Ishikawa (cell line): Measurements from ENCODE around the gene GDAP1L1.

ENCODE experiments used
- CEBPB ChIP-seq: IDR thresholded peaks from 2 replicates; pipeline ENCODE4 v1.6.1; 2012
- CREB1 ChIP-seq: IDR thresholded peaks from 2 replicates; pipeline ENCODE4 v1.6.1; 2012; ENCODE audit warnings: low read depth
- EGR1 ChIP-seq: IDR thresholded peaks from 2 replicates; pipeline ENCODE4 v1.6.1; 2012
- EP300 ChIP-seq: IDR thresholded peaks from 2 replicates; pipeline ENCODE4 v1.6.1; 2012; ENCODE audit warnings: borderline replicate concordance
- FOXM1 ChIP-seq: IDR thresholded peaks from 2 replicates; pipeline ENCODE4 v1.6.1; 2012; ENCODE audit warnings: low read depth, borderline replicate concordance
- MAX ChIP-seq: IDR thresholded peaks from 2 replicates; pipeline ENCODE4 v1.6.1; 2012
- NFIC ChIP-seq: IDR thresholded peaks from 2 replicates; pipeline ENCODE4 v1.6.1; 2012
- RAD21 ChIP-seq: IDR thresholded peaks from 2 replicates; pipeline ENCODE4 v1.6.1; 2012; ENCODE audit warnings: low read depth
- REST ChIP-seq: IDR thresholded peaks from 2 replicates; pipeline ENCODE4 v1.6.1; 2012; ENCODE audit warnings: low read depth, mild to moderate bottlenecking
- TAF1 ChIP-seq: IDR thresholded peaks from 2 replicates; pipeline ENCODE4 v1.6.1; 2012; ENCODE audit warnings: low read depth, mild to moderate bottlenecking
- TCF12 ChIP-seq: IDR thresholded peaks from 2 replicates; pipeline ENCODE4 v1.6.1; 2012; ENCODE audit warnings: low read depth
- TEAD4 ChIP-seq: IDR thresholded peaks from 2 replicates; pipeline ENCODE4 v1.6.1; 2012
- USF1 ChIP-seq: IDR thresholded peaks from 2 replicates; pipeline ENCODE4 v1.6.1; 2012
- YY1 ChIP-seq: IDR thresholded peaks from 2 replicates; pipeline ENCODE4 v1.6.1; 2012; ENCODE audit warnings: low read depth
- ZBTB7A ChIP-seq: IDR thresholded peaks from 2 replicates; pipeline ENCODE4 v1.6.1; 2012; ENCODE audit warnings: low read depth

GDAP1L1 gene

GRCh38 chr20:44279228-44279627 lies 32.1 kb downstream of the GDAP1L1 start:
- no peak for TF ChIP-seq TCF12
- no peak for TF ChIP-seq YY1
- no peak for TF ChIP-seq EGR1
- TF ChIP-seq NFIC = no peak
- TF ChIP-seq TAF1 = no peak
- no peak for TF ChIP-seq CEBPB
- no peak for TF ChIP-seq EP300
- no peak for TF ChIP-seq MAX
- no peak for TF ChIP-seq REST
- TF ChIP-seq RAD21 = no peak
- TF ChIP-seq FOXM1 = no peak
- TF ChIP-seq CREB1 = no peak
- no peak for TF ChIP-seq TEAD4
- TF ChIP-seq USF1 = no peak
- no peak for TF ChIP-seq ZBTB7A

GRCh38 chr20:44280387-44280786 lies 33.3 kb downstream of the GDAP1L1 start:
- no peak for TF ChIP-seq TCF12
- no peak for TF ChIP-seq MAX
- TF ChIP-seq REST = no peak
- no peak for TF ChIP-seq FOXM1
- TF ChIP-seq ZBTB7A = no peak
- no peak for TF ChIP-seq CREB1
- TF ChIP-seq RAD21 = no peak
- no peak for TF ChIP-seq TEAD4
- TF ChIP-seq YY1 = no peak

GRCh38 chr20:44282192-44282591 lies 35.1 kb downstream of the GDAP1L1 start:
- TF ChIP-seq TAF1 (no peak), YY1 (no peak), USF1 (no peak), TCF12 (no peak), MAX (no peak), ZBTB7A (no peak), RAD21 (no peak), TEAD4 (no peak), EP300 (no peak), FOXM1 (no peak), CREB1 (no peak), EGR1 (no peak), REST (no peak), NFIC (no peak), CEBPB (no peak)

GRCh38 chr20:44284032-44284431 lies 36.9 kb downstream of the GDAP1L1 start:
- TF ChIP-seq CREB1 (no peak), EGR1 (no peak), CEBPB (no peak), EP300 (no peak), REST (no peak), TCF12 (no peak), USF1 (no peak), FOXM1 (no peak), NFIC (no peak), RAD21 (no peak), YY1 (no peak)
